Measurements from ENCODE around the gene MED23. TPM values are rescaled to one million over a fixed set of nuclear protein-coding genes. Genes with fewer than 3 reads are reported as not detected.

Gene MED23
- total RNA-seq, 1 donor from 2014 or later: 28.6 TPM

DNA sequence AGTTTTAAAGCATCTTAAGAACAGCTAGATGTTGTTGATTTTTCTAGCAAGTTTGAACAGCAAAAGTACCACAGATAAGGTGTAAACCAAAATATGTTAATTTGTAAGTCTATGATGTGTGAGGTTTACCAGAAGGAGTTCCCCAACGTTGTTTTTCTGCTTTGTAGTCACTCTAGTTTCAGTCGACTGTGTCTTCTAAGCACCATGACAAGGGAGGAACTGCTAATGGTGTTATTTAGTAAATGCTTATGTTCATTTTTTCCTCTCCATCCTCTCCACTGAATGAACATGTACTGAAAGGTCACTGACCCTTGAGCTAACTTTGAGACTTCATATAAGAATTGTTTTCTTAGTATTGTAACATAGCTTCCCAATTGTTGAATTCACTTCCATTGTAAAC is 12.1 kb upstream of the MED23 start:
- DNase-seq (ENCODE audit: low read depth in 2 of 2): no peak

DNA sequence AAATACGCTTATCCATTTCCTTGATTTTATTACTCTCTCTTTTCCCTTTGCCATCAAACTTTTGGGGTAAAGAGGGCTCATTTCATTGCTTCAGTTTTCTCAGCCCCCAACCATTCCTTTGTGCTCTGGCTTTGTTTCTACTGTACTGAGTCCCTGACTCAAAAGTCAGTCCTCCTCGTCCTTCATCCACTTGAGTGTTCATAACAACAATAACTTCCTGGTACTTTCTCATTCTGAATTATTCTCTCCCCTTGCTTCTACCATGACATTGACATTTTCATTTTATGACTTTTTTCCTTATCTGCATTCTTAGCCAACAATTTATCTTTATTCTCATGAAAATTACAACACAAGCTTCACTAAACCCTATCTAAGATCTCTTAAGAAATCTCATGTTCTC is 10.0 kb upstream of the MED23 start:
- DNase-seq (ENCODE audit: low read depth in 2 of 2): no peak

DNA sequence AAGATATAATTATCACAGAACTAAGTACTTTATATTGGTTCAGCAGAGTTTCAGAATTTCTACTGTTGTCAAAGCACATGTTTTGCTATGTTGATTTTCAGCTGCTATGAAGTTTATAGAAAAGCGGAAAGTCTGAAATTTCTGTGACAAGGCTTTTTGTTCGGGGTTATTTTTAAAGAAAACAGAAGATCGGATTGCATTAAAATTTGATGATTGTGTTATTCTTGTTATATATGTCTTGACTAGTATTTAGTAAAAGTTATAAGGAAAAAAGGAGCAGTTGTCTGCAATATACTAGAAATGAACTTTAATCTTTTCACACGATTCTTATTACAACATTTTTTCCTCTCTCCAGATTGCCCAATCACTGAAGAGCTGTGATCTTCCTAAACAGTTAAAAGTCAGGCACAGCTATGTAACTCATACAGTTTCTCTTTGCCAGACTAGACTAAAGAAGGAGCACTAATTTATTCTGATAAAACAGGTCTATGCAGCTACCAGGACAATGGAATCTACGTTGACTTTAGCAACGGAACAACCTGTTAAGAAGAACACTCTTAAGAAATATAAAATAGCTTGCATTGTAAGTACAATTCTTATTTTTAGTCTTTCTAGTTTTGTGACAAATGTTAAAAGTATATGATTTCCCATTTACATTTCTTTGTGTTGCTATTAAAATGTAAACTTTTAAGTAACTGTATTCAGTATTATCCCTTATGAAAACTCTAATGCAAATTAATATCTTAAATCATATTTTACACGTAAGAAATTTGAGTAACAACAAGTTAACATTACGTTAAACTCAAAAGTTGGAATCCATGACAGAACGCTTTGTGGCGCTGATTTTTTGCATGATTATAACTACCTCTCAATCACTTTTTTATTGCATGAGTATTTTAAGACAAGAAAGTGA is 9.1 kb upstream of the MED23 start, which contains the start of gene ENPP3:
TSS of gene ENPP3 (plus strand) at position 423 of the 913 bp plus-strand sequence. CDS start at position 506, 83 bp downstream.
- DNase-seq (ENCODE audit: low read depth in 2 of 2): no peak

DNA sequence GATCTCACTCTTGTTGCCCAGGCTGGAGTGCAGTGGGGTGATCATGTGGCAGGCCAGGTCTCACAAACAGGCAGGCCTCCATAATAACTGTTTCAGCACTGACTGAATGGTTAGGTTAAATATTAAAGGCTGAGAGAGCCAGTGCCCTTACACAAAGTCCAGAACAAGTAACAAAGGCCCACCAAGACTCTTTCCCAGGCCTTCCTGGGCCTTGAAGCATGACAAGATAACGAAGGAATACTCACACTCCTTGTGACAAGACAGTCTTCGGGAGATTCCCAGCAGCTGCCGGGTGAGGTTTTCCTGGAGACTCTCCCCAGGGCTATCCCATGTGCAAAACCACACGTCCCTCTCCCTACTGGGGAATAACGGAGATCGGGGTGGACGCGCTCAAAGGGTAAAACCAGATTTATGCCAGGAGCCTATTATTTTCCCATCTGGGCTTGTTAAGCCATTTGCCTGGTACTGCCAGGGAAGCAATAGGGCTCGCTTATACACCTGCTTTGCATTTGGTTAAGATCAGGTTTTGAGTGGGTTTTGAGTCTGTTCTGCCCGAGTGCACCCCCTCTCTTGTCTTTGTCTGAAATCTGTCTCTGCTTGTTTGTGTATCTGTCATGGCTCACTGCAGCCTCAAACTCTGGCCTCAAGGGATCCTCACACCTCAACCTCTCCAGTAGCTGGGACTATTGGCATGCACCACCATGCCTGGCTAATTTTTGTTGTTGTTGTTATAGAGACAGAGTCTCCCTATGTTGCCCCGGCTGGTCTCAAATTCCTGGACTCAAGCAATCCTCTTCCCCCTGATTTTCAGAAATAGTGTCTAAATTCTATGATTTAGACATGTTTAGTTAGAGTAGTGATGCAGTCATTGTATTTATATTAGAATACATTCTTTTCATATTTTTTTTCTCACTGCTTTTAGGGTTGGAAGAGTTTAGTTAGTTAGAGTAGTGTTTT is 7.6 kb upstream of the MED23 start:
- no peak for DNase-seq (ENCODE audit: low read depth in 2 of 2)

DNA sequence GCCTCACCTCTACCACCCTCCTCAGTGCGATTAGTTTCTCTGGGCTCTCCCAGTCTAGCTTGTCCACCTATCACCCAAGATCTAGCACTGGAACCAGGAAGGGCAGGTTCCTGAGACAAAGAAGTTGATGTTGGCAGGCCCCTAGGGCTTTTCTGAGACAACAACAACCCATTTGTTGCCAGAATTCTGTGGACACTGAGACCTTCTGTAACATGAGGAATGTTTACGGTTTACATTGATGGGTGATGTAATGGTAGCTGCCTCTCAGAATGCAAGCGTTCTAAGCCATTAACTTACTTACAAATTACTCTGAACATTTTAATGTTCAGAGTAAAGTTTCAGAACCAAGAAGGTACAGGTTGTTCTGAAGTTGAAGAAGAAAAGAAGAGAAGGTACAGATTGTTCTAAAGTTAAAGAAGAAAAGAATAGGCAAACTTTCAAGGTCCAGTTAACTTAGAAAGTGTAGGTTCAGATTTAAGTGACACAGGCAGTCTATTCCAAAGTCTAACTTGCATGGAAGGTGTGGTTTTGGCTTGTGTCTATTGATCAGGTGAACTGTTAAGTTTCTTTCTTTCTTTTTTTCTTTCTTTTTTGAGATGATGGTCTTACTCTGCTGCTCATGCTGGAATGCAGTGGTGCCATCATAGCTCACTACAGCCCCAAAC is 3.7 kb upstream of the MED23 start:
- DNase-seq (ENCODE audit: low read depth in 2 of 2): no peak

DNA sequence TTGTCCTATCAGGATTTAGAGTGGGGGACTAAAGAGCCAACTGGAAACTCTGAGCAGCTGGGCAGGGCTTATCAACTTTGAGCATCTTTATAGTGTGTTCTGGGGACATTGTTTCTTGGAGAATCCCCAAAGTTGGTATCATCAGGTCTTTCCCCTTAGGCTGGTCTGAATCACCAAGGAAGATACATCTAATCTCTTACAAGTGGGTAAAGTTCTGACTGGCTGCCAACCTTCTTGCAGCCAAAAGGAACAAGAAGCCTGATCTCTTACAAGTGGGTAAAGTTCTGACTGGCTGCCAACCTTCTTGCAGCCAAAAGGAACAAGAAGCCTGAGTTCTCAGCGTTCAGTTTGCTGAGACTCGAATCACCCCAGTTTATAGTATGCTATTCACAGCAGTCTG is 1.6 kb upstream of the MED23 start:
- no peak for DNase-seq (ENCODE audit: low read depth in 2 of 2)

DNA sequence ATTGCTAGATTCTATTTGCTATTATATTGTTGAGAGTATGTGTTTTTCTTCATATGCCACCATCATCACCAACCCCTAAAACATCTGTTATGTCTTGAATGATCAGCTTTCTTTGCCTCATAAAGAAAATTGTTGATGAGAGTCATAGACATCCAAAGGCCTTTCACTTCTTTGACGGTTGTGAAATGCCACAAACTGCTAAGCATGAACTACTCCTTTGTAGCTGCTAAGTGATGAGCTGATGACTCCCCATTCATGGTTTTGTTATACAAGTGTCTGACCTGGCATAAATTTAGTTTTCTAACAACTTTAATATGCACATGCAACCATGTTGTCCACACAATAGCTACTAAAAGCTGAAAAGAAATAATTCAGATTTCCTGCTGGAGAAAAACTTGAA is 684 bp upstream of the MED23 start:
- DNase-seq (ENCODE audit: low read depth in 2 of 2): no peak

DNA sequence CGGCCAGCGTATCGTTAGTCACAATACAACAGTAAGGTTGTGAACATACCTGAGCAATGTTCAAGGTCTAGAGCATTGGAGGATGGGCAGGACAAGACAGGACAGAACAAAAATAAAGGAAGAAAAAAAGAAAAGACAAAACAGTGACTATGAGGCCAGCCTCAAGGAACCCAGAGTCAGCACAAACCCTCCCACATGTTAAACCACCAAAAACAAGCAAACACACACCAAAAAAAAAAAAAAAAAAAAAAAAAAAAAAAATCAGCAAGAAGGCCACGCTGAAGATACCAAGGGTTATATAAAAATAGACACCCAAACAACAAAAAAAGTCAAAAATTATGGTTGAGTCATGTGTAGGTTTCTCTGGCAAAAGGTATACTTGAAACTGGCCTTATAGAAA is 12.8 kb downstream of the MED23 start:
- no peak for DNase-seq (ENCODE audit: low read depth in 2 of 2)

DNA sequence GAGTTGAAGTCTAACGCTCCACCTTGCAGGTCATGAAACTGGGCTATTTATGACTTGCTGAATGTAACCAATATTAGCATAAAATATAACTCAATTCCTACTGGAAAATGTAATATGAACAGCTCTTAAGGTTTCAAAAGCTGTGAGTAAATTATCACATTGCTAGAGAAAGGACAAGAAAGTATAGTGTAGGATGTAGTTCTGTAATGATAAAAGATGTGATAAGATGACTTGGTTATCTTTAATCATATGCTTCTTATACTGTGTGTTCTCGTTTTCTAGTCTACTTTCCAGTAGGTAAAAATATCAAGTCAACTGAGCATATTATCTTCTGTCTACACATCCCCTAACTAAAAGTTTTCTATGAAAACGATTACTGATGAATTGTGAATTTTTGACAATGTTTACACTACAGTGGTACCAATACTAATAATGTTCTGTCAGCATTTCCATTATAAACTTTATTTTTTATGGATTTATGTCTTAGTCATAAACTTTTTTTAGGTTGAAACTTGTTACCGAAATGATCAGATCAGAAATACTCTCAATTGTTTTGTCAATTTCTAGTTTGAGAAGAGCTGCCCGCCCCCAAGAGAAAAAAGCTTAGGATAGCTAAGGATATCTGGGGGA is 14.6 kb downstream of the MED23 start:
- no peak for DNase-seq (ENCODE audit: low read depth in 2 of 2)

DNA sequence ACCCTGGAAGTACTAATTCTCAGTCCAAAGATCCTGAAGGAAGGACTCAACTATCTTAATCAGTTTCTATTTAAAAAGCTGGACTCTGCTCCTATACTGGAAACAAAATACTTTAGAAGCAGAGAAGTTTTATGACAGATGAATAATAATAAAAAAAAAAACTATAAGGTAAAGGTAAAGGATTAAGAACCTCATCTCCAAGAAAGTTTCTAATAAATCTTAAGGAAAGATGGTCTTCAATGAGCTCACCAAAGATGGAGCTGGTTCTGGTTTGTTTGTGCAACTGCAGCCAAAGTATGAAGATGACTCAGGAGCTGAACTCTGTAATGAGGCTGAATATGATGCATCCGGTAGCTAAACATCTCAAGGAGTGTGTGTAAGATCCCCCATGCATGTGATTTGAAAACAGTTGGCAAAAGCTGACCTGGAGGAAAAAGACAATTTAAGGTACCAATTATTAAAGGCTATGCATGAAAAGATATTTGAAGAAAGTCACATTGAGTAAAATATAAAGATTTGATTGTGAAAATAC is 25.2 kb downstream of the MED23 start:
- DNase-seq (ENCODE audit: low read depth in 2 of 2): peak in 1 of 2 donors; percentile 7

DNA sequence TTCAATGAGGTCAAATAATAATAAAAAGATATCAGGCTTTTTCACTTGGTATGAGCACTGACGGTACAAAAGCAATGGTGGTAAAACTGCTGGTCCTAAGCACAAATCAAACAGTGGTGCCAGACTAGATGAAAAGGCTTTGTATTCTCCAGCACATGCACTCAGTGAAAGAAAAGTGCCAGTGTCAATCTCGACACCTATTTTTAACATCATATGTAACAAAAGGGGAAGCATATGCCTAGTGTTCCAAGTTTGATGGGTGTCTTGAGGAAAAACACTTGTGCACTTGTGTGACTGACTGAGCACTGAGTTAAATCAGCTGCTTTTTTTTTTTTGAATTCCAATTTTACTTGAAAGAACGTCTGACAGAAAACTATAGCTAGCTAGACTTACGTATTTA is 27.3 kb downstream of the MED23 start:
- no peak for DNase-seq (ENCODE audit: low read depth in 2 of 2)

DNA sequence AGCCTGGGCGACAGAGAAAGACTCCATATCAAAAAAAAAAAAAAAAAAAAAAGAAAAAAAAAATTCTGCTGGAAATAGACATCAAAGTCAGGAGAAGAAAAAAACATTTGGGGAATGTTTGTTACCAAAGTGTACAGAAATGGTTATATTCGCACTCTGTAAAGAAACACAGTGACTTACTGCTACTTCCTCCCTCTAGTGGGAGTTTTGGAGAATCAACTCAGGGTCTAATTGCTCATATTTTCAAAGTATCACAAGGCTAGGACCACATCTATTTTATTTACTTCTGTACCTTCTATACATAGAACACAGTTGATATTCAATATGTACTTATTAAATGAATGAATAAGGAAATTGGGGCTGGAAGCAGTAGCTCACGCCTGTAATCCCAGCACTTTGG is 30.6 kb downstream of the MED23 start:
- DNase-seq (ENCODE audit: low read depth in 2 of 2): no peak

DNA sequence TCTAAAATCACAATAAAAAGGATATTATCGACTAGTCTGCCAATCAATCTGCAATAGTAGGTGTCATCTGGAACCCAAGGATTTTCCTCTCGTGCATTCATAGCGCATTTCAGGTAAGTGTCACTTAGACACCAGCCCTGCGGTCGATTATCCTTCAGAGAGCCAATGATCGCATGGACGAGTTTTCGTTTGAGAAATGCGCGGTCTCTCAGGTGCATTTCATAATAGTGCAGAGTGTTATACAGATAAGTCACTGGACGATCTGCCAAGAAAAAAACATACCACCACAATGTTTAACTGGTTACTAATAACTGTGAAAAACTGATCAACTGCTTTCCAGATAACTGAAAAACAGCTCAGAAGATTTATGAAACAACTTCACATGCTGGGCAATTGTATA is 34.0 kb downstream of the MED23 start:
- no peak for DNase-seq (ENCODE audit: low read depth in 2 of 2)

DNA sequence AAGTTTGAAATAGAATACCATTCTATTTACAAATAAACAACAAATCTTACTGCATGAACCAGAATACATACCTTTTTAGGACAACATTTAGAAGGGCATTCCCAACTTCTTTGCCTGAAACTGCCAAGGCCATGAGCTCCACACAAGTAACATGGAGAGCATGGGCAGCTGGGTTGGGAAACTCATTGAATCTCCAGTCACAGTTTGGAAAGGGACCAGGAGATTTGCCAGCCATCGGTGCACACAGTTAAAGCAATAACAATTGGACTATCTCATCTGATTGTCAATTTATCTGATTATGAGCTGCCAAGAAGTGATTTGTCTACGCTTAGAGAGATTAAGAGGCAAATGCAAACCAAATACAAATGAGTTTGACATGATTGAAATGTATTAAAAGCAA is 35.1 kb downstream of the MED23 start:
- no peak for DNase-seq (ENCODE audit: low read depth in 2 of 2)

DNA sequence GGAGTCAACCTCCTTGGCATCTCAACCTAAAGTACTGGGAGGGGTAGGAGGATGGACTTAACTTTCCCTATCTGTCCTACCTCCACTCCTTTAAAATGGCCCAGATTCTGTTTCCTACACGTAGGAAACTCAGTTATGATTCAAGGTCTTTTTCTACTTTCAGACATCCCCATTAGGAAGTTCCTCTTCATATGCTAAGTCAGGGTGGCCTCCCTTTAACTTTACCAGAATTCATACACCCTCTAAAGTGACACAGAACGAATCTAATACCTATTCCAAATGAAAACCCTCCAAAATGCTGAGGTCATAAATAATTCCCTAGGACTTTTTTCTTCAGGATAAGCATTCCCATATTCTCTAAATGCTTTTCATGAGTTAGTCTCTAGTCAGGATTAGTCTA is 39.4 kb downstream of the MED23 start:
- no peak for DNase-seq (ENCODE audit: low read depth in 2 of 2)

DNA sequence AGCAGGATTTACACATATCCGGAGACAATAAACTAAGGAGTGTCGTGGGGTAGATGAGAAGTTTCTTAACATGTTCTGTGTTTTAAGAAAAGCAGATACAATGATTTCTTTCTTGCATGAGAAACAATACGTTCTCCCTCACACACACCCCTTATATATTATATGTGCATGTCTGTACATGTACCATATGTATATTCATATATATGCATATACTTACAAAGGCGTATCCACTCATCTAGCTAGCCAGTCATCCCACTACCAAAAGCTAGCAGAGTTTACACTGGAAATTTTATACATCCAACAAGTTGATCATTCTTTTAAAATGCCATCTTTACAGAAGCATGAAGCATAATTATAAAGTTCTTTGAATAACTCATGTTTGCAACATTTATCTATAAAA is 40.1 kb downstream of the MED23 start:
- DNase-seq (ENCODE audit: low read depth in 2 of 2): no peak

DNA sequence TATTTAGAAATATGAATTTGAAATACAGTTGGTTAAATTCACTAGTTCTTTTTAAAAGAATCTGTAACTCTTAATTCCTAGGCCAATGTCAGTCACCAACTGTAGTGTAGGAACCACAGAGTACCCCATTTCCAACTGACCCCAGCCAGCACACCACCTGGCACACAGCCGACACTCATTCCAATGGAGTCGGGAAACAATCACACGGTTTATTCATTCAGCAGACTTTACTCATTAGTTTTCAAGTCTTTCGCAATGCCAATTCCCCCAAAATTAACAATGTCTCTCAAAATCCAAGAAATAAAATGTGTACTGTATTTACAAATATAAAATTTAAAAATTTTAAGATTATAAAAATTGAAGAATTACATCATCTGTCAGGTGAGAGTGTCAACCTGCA is 41.5 kb downstream of the MED23 start:
- no peak for DNase-seq (ENCODE audit: low read depth in 2 of 2)

DNA sequence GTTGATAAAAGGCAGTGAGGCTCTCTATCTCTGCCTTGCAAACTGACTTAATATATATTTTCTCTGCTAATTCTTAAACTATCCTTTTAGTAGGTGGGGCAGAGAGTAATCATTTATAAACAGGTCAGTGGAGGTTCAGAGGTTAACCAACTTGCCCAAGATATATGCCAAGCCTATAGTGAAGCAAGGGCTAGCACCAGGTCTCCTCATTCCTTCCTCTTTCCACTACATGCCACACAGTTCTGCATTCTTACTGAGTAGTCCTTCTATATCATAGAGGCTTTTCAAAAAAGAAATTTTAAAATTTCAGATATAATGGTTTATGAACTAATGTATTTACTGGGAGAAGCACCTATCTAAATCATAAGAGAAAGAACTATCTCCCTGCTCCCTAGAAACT is 46.5 kb downstream of the MED23 start:
- DNase-seq (ENCODE audit: low read depth in 2 of 2): no peak

DNA sequence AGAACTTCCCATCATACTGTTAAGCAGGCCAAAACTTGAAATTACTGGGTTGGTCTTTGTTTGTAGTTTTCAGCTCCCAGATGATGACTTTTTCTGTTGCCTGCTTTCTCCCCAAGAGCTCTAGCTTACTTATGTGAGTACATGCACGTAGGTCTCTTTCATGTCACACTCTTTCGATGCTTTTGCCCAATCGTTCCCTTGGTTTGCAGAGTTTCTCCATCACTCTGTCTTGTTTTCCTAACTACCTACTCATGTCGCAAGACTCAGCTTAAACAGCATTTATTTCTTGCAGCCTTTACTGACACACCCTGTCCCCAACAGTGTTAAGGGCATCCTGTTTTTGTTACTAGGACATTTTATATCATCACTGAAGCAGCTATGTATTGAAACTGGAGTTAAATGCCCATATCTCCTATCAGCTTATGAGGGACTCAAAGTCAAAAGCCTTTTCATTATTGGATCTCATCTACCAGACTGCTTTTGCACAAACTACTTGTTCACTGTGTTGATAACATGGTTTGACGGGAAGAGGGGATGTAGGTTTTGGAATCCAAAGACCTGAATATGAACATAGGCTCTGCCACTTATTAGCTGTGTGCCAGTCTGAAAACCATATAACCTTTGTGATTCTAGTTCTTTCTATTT is 52.1 kb downstream of the MED23 start:
- no peak for DNase-seq (ENCODE audit: low read depth in 2 of 2)

DNA sequence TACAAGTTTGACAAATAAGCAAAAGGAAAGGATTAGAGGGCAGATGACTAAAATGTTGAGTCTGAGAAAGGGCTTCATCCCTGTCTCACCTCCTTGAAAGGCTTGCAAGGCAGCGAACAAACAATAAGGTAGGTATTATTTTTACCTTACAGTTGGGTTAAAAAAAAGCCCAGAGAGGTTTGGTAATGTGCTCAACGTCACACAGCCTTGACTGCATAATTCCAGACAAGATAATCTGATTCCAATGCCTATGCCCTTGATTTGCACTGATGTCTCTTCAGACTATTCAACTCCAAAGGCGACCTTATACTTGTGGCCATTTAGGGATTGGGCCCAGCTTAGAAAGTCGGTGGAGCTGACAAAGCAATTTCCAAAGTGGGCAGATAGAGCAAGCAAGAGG is 53.4 kb downstream of the MED23 start:
- no peak for DNase-seq (ENCODE audit: low read depth in 2 of 2)

DNA sequence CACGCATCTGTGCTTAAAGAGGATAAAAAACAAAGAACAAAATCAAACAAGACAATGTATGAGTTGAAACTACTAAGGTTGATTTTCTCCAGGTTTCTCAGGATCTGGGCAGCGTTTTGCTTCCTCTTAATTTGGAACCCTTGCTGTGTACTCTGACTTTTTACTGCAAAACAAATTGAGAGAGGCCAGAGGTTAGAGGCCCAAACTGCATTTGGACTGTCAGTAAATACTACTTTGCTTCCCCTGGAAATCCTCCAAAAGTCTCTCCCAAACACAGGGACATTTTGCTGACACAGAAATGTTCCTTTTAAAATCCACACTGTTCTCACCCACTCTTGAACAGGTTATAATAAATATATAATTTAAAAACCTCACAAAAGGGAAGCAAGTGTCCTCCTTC is 53.9 kb downstream of the MED23 start:
- DNase-seq (ENCODE audit: low read depth in 2 of 2): no peak

All from dermis microvascular lymphatic vessel endothelial cell (primary cell).